HFFc6 (cell line): ENCODE data around the gene TMEM272. TPM values are rescaled to one million over a fixed set of nuclear protein-coding genes. Genes with fewer than 3 reads are reported as not detected.

ENCODE experiments used
- DNase-seq: peaks from one replicate; pipeline ENCODE4 v3.0.0-alpha.2; 2018
- H3K27ac Mint-ChIP-seq: 2 replicates; pipeline ENCODE4 v1.8.0; 2020; ENCODE audit warnings: mild to moderate bottlenecking, mixed read lengths
- H3K27me3 Mint-ChIP-seq: 2 replicates; pipeline ENCODE4 v1.8.0; 2021; ENCODE audit warnings: mild to moderate bottlenecking, moderate library complexity, mixed read lengths; ENCODE audit not compliant: insufficient read depth
- H3K36me3 Mint-ChIP-seq: 2 replicates; pipeline ENCODE4 v1.8.0; 2021; ENCODE audit warnings: low read depth, mixed read lengths
- H3K4me1 Mint-ChIP-seq: 2 replicates; pipeline ENCODE4 v1.8.0; 2020; ENCODE audit warnings: low read depth, mixed read lengths
- H3K4me3 Mint-ChIP-seq: 2 replicates; pipeline ENCODE4 v1.8.0; 2020; ENCODE audit warnings: mild to moderate bottlenecking, moderate library complexity, mixed read lengths
- H3K9me3 Mint-ChIP-seq: 2 replicates; pipeline ENCODE4 v1.8.0; 2020; ENCODE audit warnings: mild to moderate bottlenecking, mixed read lengths
- total RNA-seq, 6 experiments: library from RNA; stranded (reverse); fragmentation: NEBNext Ultra II Directional; extraction: Animal tissue kit (Norgen Biotek cat#: 25700); gene quantifications; 2 replicates in 1 of 6; 3 replicates in 5 of 6; pipeline ENCODE4 v1.2.3, GENCODE V29; 2021
- TF ChIP-seq, protein P1 (sequence below): fragments of 200-600 bp; sonication (generic); IDR thresholded peaks from 2 replicates; pipeline ENCODE4 v1.5.0; 2021; ENCODE audit warnings: antibody characterized with exemption, mild to moderate bottlenecking

The TMEM272 gene
- total RNA-seq, 6 experiments from 2014 or later = not detected

DNA sequence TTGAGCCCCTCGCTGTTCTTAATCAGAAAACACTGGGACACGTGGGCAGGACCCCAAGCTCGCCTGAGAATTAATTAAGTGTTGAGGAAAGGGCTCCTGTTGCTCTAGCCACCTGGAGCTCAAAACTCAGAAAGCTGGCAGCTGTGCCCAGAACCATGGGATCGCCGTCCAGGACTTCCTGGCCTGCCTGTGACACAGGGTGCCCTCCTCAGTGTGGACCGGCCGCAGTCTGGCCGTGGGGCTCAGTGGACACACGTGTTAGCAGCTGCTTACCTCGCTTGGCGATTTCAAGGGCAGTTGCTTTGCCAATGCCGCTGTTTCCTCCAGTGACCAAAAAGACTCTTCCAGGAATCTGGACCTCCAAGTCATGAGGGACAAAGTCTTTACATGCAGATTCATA, 45.7 kb downstream of the TMEM272 start:
- Mint-ChIP-seq H3K4me1 (peaks cover 23% of the 10 kb centered on the region), H3K27ac (no peak overlapping the region), H3K4me3 (no peak overlapping the region), H3K27me3 (peaks cover 11% of the 10 kb centered on the region), H3K36me3 (no peaks in the 10 kb centered on the region), H3K9me3 (no peaks in the 10 kb centered on the region)
- no peak for DNase-seq
- TF ChIP-seq, protein P1, sequence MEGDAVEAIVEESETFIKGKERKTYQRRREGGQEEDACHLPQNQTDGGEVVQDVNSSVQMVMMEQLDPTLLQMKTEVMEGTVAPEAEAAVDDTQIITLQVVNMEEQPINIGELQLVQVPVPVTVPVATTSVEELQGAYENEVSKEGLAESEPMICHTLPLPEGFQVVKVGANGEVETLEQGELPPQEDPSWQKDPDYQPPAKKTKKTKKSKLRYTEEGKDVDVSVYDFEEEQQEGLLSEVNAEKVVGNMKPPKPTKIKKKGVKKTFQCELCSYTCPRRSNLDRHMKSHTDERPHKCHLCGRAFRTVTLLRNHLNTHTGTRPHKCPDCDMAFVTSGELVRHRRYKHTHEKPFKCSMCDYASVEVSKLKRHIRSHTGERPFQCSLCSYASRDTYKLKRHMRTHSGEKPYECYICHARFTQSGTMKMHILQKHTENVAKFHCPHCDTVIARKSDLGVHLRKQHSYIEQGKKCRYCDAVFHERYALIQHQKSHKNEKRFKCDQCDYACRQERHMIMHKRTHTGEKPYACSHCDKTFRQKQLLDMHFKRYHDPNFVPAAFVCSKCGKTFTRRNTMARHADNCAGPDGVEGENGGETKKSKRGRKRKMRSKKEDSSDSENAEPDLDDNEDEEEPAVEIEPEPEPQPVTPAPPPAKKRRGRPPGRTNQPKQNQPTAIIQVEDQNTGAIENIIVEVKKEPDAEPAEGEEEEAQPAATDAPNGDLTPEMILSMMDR = no peak

DNA sequence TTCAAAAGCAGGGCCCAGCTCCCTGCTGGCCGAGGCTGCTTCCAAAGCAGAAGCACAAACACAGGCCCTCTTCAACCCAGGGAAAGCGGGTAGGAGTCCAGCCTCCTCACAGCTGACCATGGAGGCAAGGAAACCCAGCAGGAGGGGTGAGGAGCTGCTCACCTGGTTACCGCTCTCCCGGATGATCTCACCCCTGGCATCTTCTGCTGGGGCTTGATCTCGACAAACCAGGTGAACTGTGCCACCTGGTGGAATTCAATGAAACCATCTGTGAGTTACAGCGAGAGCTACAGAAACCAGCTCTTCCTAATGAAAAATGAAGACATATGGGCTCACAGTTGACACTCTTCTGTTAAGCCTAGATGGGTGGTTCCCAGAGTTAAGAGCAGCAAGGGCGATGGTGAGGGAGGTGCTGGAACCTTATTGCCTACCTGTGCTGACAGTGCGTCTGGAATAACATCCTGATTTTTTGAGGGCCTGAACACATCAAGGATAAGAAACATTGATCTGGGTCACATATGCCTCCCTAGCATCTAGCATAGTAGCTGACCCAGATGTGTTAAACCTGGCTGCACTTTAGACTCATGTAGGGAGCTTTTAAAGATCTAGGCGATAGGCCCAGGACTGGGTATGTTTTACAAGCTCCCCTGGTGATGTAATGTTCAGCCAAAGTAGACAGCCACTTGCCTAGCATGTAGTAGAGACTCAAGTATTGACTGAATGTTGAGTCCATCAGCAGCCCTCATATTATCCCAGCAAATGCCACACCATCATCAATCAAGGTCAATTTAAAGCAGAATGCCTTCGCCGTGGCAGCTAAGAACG, 47.1 kb downstream of the TMEM272 start:
- Mint-ChIP-seq H3K27ac (no peak overlapping the region), H3K4me1 (peaks cover 28% of the 10 kb centered on the region), H3K27me3 (peaks cover 13% of the 10 kb centered on the region), H3K9me3 (no peaks in the 10 kb centered on the region), H3K4me3 (no peak overlapping the region), H3K36me3 (0 out of 2 replicates have a peak, but pooled peaks cover 2% of the 10 kb centered on the region)
- peak; percentile 35 for DNase-seq
- TF ChIP-seq, protein P1 = peak; percentile 74

DNA sequence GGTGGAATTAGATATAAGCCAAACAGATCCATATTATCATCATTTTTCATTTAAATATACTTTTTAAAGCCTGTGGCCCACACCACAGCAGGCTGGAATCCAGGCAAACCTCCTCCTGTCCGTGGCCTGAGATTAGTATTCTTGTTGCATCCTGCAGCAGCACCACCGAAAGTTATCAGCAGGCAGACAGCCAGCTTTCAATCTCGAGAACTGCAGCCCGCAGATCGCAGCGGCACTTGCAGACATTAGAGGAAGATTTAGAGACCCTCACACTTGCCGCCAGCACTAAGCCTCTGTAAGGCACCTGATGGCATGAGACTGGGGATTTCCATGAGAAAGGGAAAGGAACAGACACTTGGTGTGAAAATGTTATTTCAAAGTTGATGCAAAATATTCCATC, 48.4 kb downstream of the TMEM272 start:
- H3K4me1 Mint-ChIP-seq = peaks cover 18% of the 10 kb centered on the region
- no peak overlapping the region for H3K4me3 Mint-ChIP-seq
- TF ChIP-seq, protein P1 = no peak
- peaks cover 13% of the 10 kb centered on the region for H3K27me3 Mint-ChIP-seq
- 0 out of 2 replicates have a peak, but pooled peaks cover 4% of the 10 kb centered on the region for H3K36me3 Mint-ChIP-seq
- H3K27ac Mint-ChIP-seq = no peak overlapping the region
- DNase-seq = no peak
- H3K9me3 Mint-ChIP-seq = no peaks in the 10 kb centered on the region

DNA sequence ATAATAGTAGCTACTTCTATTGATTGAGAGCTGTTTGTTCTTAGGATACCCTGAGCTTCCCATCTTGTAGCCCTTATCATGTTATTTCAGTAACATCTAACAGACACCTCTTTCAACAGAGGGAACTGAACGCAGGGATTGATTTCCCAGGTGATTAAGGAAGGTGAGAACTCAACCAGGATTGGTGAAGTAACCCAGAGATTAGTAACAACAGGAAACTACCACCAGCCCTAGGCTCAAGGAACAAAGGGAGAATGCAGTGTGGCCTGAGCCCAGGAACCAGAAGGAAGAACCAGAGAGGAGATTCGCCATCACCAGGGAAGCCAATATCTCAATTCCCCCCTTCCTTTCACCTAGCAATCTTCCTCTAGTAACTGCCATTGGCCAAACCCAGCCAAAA, 49.6 kb downstream of the TMEM272 start:
- no peaks in the 10 kb centered on the region for H3K9me3 Mint-ChIP-seq
- TF ChIP-seq, protein P1 = no peak
- peaks cover 17% of the 10 kb centered on the region for H3K4me1 Mint-ChIP-seq
- H3K4me3 Mint-ChIP-seq = no peak overlapping the region
- DNase-seq = no peak
- H3K27me3 Mint-ChIP-seq = peaks cover 10% of the 10 kb centered on the region
- 0 out of 2 replicates have a peak, but pooled peaks cover 4% of the 10 kb centered on the region for H3K36me3 Mint-ChIP-seq
- no peak overlapping the region for H3K27ac Mint-ChIP-seq

DNA sequence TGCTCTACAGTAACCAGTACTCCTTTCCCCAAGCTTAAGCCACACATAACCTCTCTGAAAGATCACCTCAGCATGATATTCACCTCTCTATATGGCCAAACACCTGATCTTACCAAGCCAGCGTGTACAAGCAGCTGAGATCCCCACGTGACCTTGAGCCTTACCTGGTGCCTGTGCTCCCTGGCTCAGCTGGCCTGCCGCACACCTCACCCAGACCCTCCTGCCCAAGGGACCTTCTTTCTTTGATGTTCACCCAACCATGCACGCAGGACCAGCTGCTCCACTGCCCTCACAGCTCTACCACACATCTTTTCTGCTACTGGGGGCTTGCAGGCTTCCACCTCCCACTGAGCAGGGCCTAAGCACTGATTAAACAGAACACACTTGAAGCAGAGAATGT, 50.0 kb downstream of the TMEM272 start:
- 0 out of 2 replicates have a peak, but pooled peaks cover 4% of the 10 kb centered on the region for H3K36me3 Mint-ChIP-seq
- TF ChIP-seq, protein P1 = no peak
- no peak overlapping the region for H3K27ac Mint-ChIP-seq
- H3K9me3 Mint-ChIP-seq = no peaks in the 10 kb centered on the region
- H3K4me3 Mint-ChIP-seq = no peak overlapping the region
- DNase-seq = no peak
- H3K4me1 Mint-ChIP-seq = peaks cover 17% of the 10 kb centered on the region
- H3K27me3 Mint-ChIP-seq = peaks cover 9% of the 10 kb centered on the region
